DMS114 treated with DMSO at 0.1 percent for 48 hours (cell line): ENCODE measurements around the gene PTPRB.
A peak's percentile ranks its signal among the peaks of the same experiment; 100 is the strongest.

ENCODE experiments used
- DNase-seq: peaks from one replicate; lab custom pipeline; 2025; ENCODE audit not compliant: unreplicated experiment; lab: John Stamatoyannopoulos, UW

PTPRB gene

GRCh38 chr12:70598467-70599193 is 38.6 kb downstream of the PTPRB start:
- DNase-seq = no peak

- DNase-seq = no peak
Measured at GRCh38 chr12:70592664-70593063, 44.6 kb downstream of the PTPRB start.

GRCh38 chr12:70590549-70591226 is 46.5 kb downstream of the PTPRB start:
- no peak for DNase-seq

GRCh38 chr12:70590051-70590450 is 47.2 kb downstream of the PTPRB start:
- DNase-seq = peak; percentile 50

GRCh38 chr12:70584332-70584731 is 52.9 kb downstream of the PTPRB start:
- no peak for DNase-seq

GRCh38 chr12:70583251-70583650 is 54.0 kb downstream of the PTPRB start:
- DNase-seq = no peak

- no peak for DNase-seq
Measured at GRCh38 chr12:70581208-70581607, 56.0 kb downstream of the PTPRB start.

- no peak for DNase-seq
Measured at GRCh38 chr12:70577283-70577634, 60.0 kb downstream of the PTPRB start.

GRCh38 chr12:70576341-70577282 is 60.6 kb downstream of the PTPRB start:
- peak; percentile 76 for DNase-seq

- no peak for DNase-seq
Measured at GRCh38 chr12:70571705-70572268, 65.4 kb downstream of the PTPRB start.

- no peak for DNase-seq
Measured at GRCh38 chr12:70571029-70571428, 66.2 kb downstream of the PTPRB start.

- DNase-seq = no peak
Measured at GRCh38 chr12:70561550-70561949, 75.7 kb downstream of the PTPRB start.

- no peak for DNase-seq
Measured at GRCh38 chr12:70560671-70561070, 76.6 kb downstream of the PTPRB start.

GRCh38 chr12:70559390-70559789 is 77.8 kb downstream of the PTPRB start:
- no peak for DNase-seq

- no peak for DNase-seq
Measured at GRCh38 chr12:70557583-70558191, 79.5 kb downstream of the PTPRB start.

GRCh38 chr12:70556179-70556869 is 80.9 kb downstream of the PTPRB start:
- DNase-seq = no peak

- no peak for DNase-seq
Measured at GRCh38 chr12:70555081-70555480, 82.1 kb downstream of the PTPRB start.

- no peak for DNase-seq
Measured at GRCh38 chr12:70553391-70553859, 83.8 kb downstream of the PTPRB start.

- DNase-seq = no peak
Measured at GRCh38 chr12:70551731-70552130, 85.5 kb downstream of the PTPRB start.

GRCh38 chr12:70550180-70550577 is 87.0 kb downstream of the PTPRB start:
- DNase-seq = no peak
